HepG2 (cell line): ENCODE measurements around the gene UTS2R. TPM values are rescaled to one million over a fixed set of nuclear protein-coding genes. Genes with fewer than 3 reads are reported as not detected.
A peak's percentile ranks its signal among the peaks of the same experiment; 100 is the strongest.

Experiments
- AGO2 ChIP-seq: fragments of 200-400 bp; formaldehyde crosslinking; optimal IDR thresholded peaks from 2 replicates; pipeline ENCODE3; 2017; ENCODE audit warnings: mild to moderate bottlenecking, low read depth, low read length, moderate library complexity
- CEBPG ChIP-seq: IDR thresholded peaks from 2 replicates; pipeline ENCODE4 v1.6.1; 2016
- FOXJ3 ChIP-seq: sonication (generic); formaldehyde crosslinking; IDR thresholded peaks from 2 replicates; pipeline ENCODE4 v1.4.0; 2020; ENCODE audit warnings: missing genetic modification reagents, mild to moderate bottlenecking, borderline replicate concordance
- GABPA ChIP-seq, 2 experiments: IDR thresholded peaks; 2 replicates each; pipeline ENCODE4 v1.6.1; 2011 to 2016; ENCODE audit warnings: low read depth in 2 of 2, low read length in 1 of 2, missing biosample characterization in 1 of 2, missing genetic modification characterization in 1 of 2
- GMEB1 ChIP-seq: sonication (generic); formaldehyde crosslinking; IDR thresholded peaks from 2 replicates; pipeline ENCODE4 v1.5.1; 2020; ENCODE audit warnings: missing genetic modification reagents, mild to moderate bottlenecking, borderline replicate concordance
- HES4 ChIP-seq: sonication (generic); formaldehyde crosslinking; IDR thresholded peaks from 2 replicates; pipeline ENCODE4 v1.9.0; 2021; ENCODE audit warnings: mild to moderate bottlenecking, missing genetic modification reagents, borderline replicate concordance
- HNF4A ChIP-seq: sonication (generic); formaldehyde crosslinking; IDR thresholded peaks from 2 replicates; pipeline ENCODE4 v1.4.0; 2020; ENCODE audit warnings: missing genetic modification reagents
- HNRNPH1 ChIP-seq: fragments of 200-400 bp; formaldehyde crosslinking; optimal IDR thresholded peaks from 2 replicates; pipeline ENCODE3; 2017; ENCODE audit warnings: mild to moderate bottlenecking, low read depth, low read length
- HNRNPLL ChIP-seq: fragments of 200-400 bp; formaldehyde crosslinking; IDR thresholded peaks from 2 replicates; pipeline ENCODE4 v1.6.1; 2017; ENCODE audit warnings: mild to moderate bottlenecking, low read depth, low read length; ENCODE audit not compliant: poor library complexity, severe bottlenecking
- HOXA9 ChIP-seq: sonication (generic); formaldehyde crosslinking; IDR thresholded peaks from 2 replicates; pipeline ENCODE4 v1.8.1; 2022; ENCODE audit warnings: missing genetic modification reagents, mild to moderate bottlenecking, moderate library complexity, borderline replicate concordance
- KDM5B ChIP-seq: sonication (generic); formaldehyde crosslinking; IDR thresholded peaks from 2 replicates; pipeline ENCODE4 v1.4.0; 2020; ENCODE audit warnings: missing genetic modification reagents, mild to moderate bottlenecking, borderline replicate concordance
- MIXL1 ChIP-seq: IDR thresholded peaks from 2 replicates; pipeline ENCODE4 v1.6.1; 2016
- MLLT10 ChIP-seq: sonication (generic); formaldehyde crosslinking; IDR thresholded peaks from 2 replicates; pipeline ENCODE4 v1.4.0; 2020; ENCODE audit warnings: missing genetic modification reagents
- NONO ChIP-seq, 2 experiments: fragments of 450-650 bp in 1 of 2; sonication (generic) in 1 of 2; formaldehyde crosslinking in 1 of 2; IDR thresholded peaks in 1 of 2; conservative IDR thresholded peaks in 1 of 2; 2 replicates each; pipeline versions ENCODE4 v1.6.1 to v1.8.0; 2017 to 2022; ENCODE audit warnings: mild to moderate bottlenecking in 1 of 2, missing genetic modification reagents in 1 of 2, moderate library complexity in 1 of 2
- PATZ1 ChIP-seq: sonication (generic); formaldehyde crosslinking; IDR thresholded peaks from 2 replicates; pipeline ENCODE4 v1.4.0; 2020; ENCODE audit warnings: missing genetic modification reagents
- TAF1 ChIP-seq: sonication (generic); formaldehyde crosslinking; IDR thresholded peaks from 2 replicates; pipeline ENCODE4 v1.4.0; 2020; ENCODE audit warnings: missing genetic modification reagents
- THRA ChIP-seq: sonication (generic); formaldehyde crosslinking; IDR thresholded peaks from 2 replicates; pipeline ENCODE4 v1.4.0; 2020; ENCODE audit warnings: missing genetic modification reagents, borderline replicate concordance
- ZBTB38 ChIP-seq: sonication (generic); formaldehyde crosslinking; IDR thresholded peaks from 2 replicates; pipeline ENCODE4 v1.5.1; 2020; ENCODE audit warnings: mild to moderate bottlenecking, missing genetic modification reagents
- ZEB1 ChIP-seq: IDR thresholded peaks from 2 replicates; pipeline ENCODE4 v1.6.1; 2012; ENCODE audit warnings: mild to moderate bottlenecking, low read depth, inconsistent platforms; ENCODE audit not compliant: insufficient replicate concordance
- ZNF225 ChIP-seq: sonication (generic); formaldehyde crosslinking; IDR thresholded peaks from 2 replicates; pipeline ENCODE4 v1.4.0; 2020; ENCODE audit warnings: mild to moderate bottlenecking, missing genetic modification reagents
- ZNF550 ChIP-seq: sonication (generic); formaldehyde crosslinking; IDR thresholded peaks from 2 replicates; pipeline ENCODE4 v1.4.0; 2020; ENCODE audit warnings: mild to moderate bottlenecking, missing genetic modification reagents, borderline replicate concordance
- ZNF770 ChIP-seq: sonication (generic); formaldehyde crosslinking; IDR thresholded peaks from 2 replicates; pipeline ENCODE4 v1.5.0; 2020; ENCODE audit warnings: mild to moderate bottlenecking, missing genetic modification reagents
- polyA plus RNA-seq, 8 experiments: library from polyadenylated mRNA; depleted of rRNA in 3 of 8; stranded (reverse) in 7 of 8; unstranded in 1 of 8; fragments of >200 nt; fragmentation: Illumina TruSeq in 4 of 8; extraction: Trizol in 4 of 8; gene quantifications; 2 replicates each; pipeline versions ENCODE4 v1.2.1 to v1.2.3, GENCODE V29; 2011 to 2016; ENCODE audit warnings: low read depth in 4 of 8, missing spikeins in 1 of 8, mixed read lengths in 1 of 8; ENCODE audit not compliant: insufficient read depth in 1 of 8
- total RNA-seq, 5 experiments: library from RNA; depleted of rRNA; stranded (reverse); fragments of >200 nt; fragmentation: Illumina TruSeq; extraction: Trizol; gene quantifications; 2 replicates each; pipeline ENCODE4 v1.2.3, GENCODE V29; 2016; ENCODE audit warnings: low read depth in 1 of 5

Gene UTS2R
- total and polyA plus RNA-seq, 2 of the 13 experiments (the other 11 are each of a cell fraction or from before 2014, with no cell fraction given) = 0.13 to 0.15 TPM

GRCh38 chr17:82332669-82333278, 38.8 kb upstream of the UTS2R start (continued):
- 0 out of 2 replicates have a peak, but pooled peaks have one; percentile 17 for TF ChIP-seq THRA (CRISPR knock-in tag)
- peak; percentile 72; the same call in 1 of the 2 replicates for TF ChIP-seq HES4 (CRISPR knock-in tag)
- TF ChIP-seq CEBPG (CRISPR knock-in tag) = no peak
- peak; percentile 6; the same call in 1 of the 2 replicates for TF ChIP-seq ZNF225 (CRISPR knock-in tag)
- 0 out of 2 replicates have a peak, but pooled peaks have one; percentile 0 for TF ChIP-seq HNF4A (CRISPR knock-in tag)
- no peak for TF ChIP-seq NONO (IDR thresholded peaks at IDR 0.05)
- peak; percentile 35; the same call in 1 of the 2 replicates for TF ChIP-seq NONO (CRISPR knock-in tag; conservative IDR thresholded peaks at IDR 0.05)
- TF ChIP-seq PATZ1 = 0 out of 2 replicates have a peak, but pooled peaks have one; percentile 3
- peak; percentile 35; the same call in 1 of the 2 replicates for TF ChIP-seq TAF1
- peak; percentile 54; the same call in 1 of the 2 replicates for TF ChIP-seq KDM5B (CRISPR knock-in tag)
- no peak for TF ChIP-seq ZNF770 (CRISPR knock-in tag)
- peak; percentile 8 for TF ChIP-seq HNRNPLL
- TF ChIP-seq MIXL1 (CRISPR knock-in tag) = no peak
- TF ChIP-seq GABPA (IDR thresholded peaks at IDR 0.05; ENCODE audit: low read depth, low read length) = no peak
- no peak for TF ChIP-seq GABPA (CRISPR knock-in tag; IDR thresholded peaks at IDR 0.05; ENCODE audit: low read depth)
- TF ChIP-seq GMEB1 (CRISPR knock-in tag) = no peak
- peak; percentile 36 for TF ChIP-seq AGO2
- no peak for TF ChIP-seq ZNF550 (CRISPR knock-in tag)
- peak; percentile 35 for TF ChIP-seq ZEB1
- no peak for TF ChIP-seq MLLT10 (CRISPR knock-in tag)
- TF ChIP-seq HNRNPH1 = no peak
- TF ChIP-seq ZBTB38 (CRISPR knock-in tag) = peak; percentile 98
- TF ChIP-seq FOXJ3 = no peak
- 0 out of 2 replicates have a peak, but pooled peaks have one; percentile 32 for TF ChIP-seq HOXA9 (CRISPR knock-in tag)
